ENCODE measurements around the gene NFATC2IP. TPM values are rescaled to one million over a fixed set of nuclear protein-coding genes. Genes with fewer than 3 reads are reported as not detected.

Gene NFATC2IP
- total and polyA plus RNA-seq, 9 of the 15 experiments (the other 6 are each of a cell fraction or from before 2014, with no cell fraction given) = 15.6 to 106 (median 46.9) TPM

DNA sequence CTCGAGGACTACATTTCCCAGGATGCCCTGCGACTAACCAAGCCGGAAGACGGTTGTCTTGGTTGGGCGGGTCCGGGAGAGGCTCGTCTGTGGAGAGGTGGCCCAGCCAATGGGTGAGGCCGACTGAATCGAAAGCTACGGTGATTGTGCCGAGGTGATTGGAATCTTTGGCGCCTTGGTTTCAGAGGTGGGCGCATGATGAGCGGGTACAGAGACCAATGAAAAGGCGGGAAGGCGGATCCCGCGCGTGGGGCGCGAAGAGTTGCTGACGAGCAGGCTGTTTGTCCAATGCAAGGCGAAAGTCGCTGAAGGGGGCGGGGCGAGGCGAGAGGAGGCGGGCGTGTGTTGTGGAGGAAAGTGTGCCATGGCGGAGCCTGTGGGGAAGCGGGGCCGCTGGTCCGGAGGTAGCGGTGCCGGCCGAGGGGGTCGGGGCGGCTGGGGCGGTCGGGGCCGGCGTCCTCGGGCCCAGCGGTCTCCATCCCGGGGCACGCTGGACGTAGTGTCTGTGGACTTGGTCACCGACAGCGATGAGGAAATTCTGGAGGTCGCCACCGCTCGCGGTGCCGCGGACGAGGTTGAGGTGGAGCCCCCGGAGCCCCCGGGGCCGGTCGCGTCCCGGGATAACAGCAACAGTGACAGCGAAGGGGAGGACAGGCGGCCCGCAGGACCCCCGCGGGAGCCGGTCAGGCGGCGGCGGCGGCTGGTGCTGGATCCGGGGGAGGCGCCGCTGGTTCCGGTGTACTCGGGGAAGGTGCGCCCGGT lies at the start of gene NFATC2IP (continued):
- TF ChIP-seq, protein P1, sequence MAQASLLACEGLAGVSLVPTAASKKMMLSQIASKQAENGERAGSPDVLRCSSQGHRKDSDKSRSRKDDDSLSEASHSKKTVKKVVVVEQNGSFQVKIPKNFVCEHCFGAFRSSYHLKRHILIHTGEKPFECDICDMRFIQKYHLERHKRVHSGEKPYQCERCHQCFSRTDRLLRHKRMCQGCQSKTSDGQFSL (CRISPR knock-in tag; IDR thresholded peaks at IDR 0.05) = no peak
- TF ChIP-seq, protein P1 (tag; IDR thresholded peaks at IDR 0.05) = no peak
- TF ChIP-seq ZNF644 (tag; IDR thresholded peaks at IDR 0.05; ENCODE audit: low read depth) (no peak), NCOA4 (IDR thresholded peaks at IDR 0.05; ENCODE audit: partially characterized antibody) (no peak), ZNF79 (CRISPR knock-in tag; IDR thresholded peaks at IDR 0.05; ENCODE audit: low read depth) (no peak), SMC3 (conservative IDR thresholded peaks at IDR 0.05; ENCODE audit: insufficient read depth, low read depth, low read length) (no peak), PYGO2 (tag; IDR thresholded peaks at IDR 0.05) (no peak), FOXK1 (CRISPR knock-in tag; IDR thresholded peaks at IDR 0.05; ENCODE audit: borderline replicate concordance) (no peak), NFXL1 (CRISPR knock-in tag; IDR thresholded peaks at IDR 0.05) (no peak), ZNF263 (CRISPR knock-in tag; IDR thresholded peaks at IDR 0.05; ENCODE audit: borderline replicate concordance) (no peak), HDAC6 (IDR thresholded peaks at IDR 0.05; ENCODE audit: low read depth, low read length) (no peak), FOXJ2 (tag; IDR thresholded peaks at IDR 0.05) (no peak), MEF2A (IDR thresholded peaks at IDR 0.05; ENCODE audit: control insufficient read depth, low read depth, low read length) (no peak)
- TF ChIP-seq, protein P2, sequence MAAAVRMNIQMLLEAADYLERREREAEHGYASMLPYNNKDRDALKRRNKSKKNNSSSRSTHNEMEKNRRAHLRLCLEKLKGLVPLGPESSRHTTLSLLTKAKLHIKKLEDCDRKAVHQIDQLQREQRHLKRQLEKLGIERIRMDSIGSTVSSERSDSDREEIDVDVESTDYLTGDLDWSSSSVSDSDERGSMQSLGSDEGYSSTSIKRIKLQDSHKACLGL (CRISPR knock-in tag; IDR thresholded peaks at IDR 0.05; ENCODE audit: borderline replicate concordance, poor library complexity, severe bottlenecking) = no peak
- TF ChIP-seq, protein P3, sequence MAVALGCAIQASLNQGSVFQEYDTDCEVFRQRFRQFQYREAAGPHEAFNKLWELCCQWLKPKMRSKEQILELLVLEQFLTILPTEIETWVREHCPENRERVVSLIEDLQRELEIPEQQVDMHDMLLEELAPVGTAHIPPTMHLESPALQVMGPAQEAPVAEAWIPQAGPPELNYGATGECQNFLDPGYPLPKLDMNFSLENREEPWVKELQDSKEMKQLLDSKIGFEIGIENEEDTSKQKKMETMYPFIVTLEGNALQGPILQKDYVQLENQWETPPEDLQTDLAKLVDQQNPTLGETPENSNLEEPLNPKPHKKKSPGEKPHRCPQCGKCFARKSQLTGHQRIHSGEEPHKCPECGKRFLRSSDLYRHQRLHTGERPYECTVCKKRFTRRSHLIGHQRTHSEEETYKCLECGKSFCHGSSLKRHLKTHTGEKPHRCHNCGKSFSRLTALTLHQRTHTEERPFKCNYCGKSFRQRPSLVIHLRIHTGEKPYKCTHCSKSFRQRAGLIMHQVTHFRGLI (CRISPR knock-in tag; IDR thresholded peaks at IDR 0.05) = no peak
- TF ChIP-seq, protein P4, sequence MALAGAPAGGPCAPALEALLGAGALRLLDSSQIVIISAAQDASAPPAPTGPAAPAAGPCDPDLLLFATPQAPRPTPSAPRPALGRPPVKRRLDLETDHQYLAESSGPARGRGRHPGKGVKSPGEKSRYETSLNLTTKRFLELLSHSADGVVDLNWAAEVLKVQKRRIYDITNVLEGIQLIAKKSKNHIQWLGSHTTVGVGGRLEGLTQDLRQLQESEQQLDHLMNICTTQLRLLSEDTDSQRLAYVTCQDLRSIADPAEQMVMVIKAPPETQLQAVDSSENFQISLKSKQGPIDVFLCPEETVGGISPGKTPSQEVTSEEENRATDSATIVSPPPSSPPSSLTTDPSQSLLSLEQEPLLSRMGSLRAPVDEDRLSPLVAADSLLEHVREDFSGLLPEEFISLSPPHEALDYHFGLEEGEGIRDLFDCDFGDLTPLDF (CRISPR knock-in tag; IDR thresholded peaks at IDR 0.05) = peak; percentile 97
- TF ChIP-seq, protein P5, sequence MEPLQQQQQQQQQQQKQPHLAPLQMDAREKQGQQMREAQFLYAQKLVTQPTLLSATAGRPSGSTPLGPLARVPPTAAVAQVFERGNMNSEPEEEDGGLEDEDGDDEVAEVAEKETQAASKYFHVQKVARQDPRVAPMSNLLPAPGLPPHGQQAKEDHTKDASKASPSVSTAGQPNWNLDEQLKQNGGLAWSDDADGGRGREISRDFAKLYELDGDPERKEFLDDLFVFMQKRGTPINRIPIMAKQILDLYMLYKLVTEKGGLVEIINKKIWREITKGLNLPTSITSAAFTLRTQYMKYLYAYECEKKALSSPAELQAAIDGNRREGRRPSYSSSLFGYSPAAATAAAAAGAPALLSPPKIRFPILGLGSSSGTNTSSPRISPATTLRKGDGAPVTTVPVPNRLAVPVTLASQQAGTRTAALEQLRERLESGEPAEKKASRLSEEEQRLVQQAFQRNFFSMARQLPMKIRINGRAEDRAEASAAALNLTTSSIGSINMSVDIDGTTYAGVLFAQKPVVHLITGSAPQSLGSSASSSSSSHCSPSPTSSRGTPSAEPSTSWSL (CRISPR knock-in tag; IDR thresholded peaks at IDR 0.05; ENCODE audit: borderline replicate concordance) = no peak
- TF ChIP-seq, protein P6, sequence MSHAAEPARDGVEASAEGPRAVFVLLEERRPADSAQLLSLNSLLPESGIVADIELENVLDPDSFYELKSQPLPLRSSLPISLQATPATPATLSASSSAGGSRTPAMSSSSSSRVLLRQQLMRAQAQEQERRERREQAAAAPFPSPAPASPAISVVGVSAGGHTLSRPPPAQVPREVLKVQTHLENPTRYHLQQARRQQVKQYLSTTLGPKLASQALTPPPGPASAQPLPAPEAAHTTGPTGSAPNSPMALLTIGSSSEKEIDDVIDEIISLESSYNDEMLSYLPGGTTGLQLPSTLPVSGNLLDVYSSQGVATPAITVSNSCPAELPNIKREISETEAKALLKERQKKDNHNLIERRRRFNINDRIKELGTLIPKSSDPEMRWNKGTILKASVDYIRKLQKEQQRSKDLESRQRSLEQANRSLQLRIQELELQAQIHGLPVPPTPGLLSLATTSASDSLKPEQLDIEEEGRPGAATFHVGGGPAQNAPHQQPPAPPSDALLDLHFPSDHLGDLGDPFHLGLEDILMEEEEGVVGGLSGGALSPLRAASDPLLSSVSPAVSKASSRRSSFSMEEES (CRISPR knock-in tag; IDR thresholded peaks at IDR 0.05) = no peak

Data from K562 (cell line).